SK-N-SH treated with all-trans-retinoic acid at 6 μM for 48 hours (cell line): Measurements from ENCODE around the gene OR56B4.
"Not testable (repeated sequence)": the region's sequence is repeated elsewhere in the genome, so short reads cannot be mapped to it uniquely, and the experiment has no call there.

Source experiments
- ATAC-seq: fragments of 200-7000 bp; cut with Tn5 transposase; 3 replicates; pipeline ENCODE4 v1.9.1; 2020; ENCODE audit warnings: mild to moderate bottlenecking, moderate library complexity
- ARNTL ChIP-seq: fragments of 450-650 bp; formaldehyde crosslinking; IDR thresholded peaks from 2 replicates; pipeline ENCODE4 v1.5.0; 2020; ENCODE audit warnings: low read depth, mild to moderate bottlenecking, moderate library complexity, borderline replicate concordance
- BACH2 ChIP-seq: fragments of 250-450 bp; sonication (Bioruptor Pico); IDR thresholded peaks from 2 replicates; pipeline ENCODE4 v1.9.0; 2021; ENCODE audit warnings: mild to moderate bottlenecking, borderline replicate concordance
- CSDC2 ChIP-seq: fragments of 250-450 bp; sonication (Bioruptor Pico); IDR thresholded peaks from 2 replicates; pipeline ENCODE4 v1.5.0; 2020; ENCODE audit warnings: mild to moderate bottlenecking, moderate library complexity
- ESRRG ChIP-seq: fragments of 250-450 bp; sonication (Bioruptor Pico); IDR thresholded peaks from 2 replicates; pipeline ENCODE4 v1.6.1; 2021; ENCODE audit warnings: mild to moderate bottlenecking
- GLIS3 ChIP-seq: fragments of 250-450 bp; sonication (Bioruptor Pico); IDR thresholded peaks from 2 replicates; pipeline ENCODE4 v1.5.0; 2020; ENCODE audit warnings: mild to moderate bottlenecking, moderate library complexity
- ISL1 ChIP-seq: fragments of 250-450 bp; sonication (Bioruptor Pico); IDR thresholded peaks from 2 replicates; pipeline ENCODE4 v2.1.2; 2022; ENCODE audit warnings: mild to moderate bottlenecking, moderate library complexity
- OSR1 ChIP-seq: fragments of 250-450 bp; sonication (Bioruptor Pico); IDR thresholded peaks from 2 replicates; pipeline ENCODE4 v1.8.0; 2022; ENCODE audit warnings: moderate library complexity, mild to moderate bottlenecking, inconsistent platforms
- PATZ1 ChIP-seq: fragments of 250-450 bp; sonication (Bioruptor Pico); IDR thresholded peaks from 2 replicates; pipeline ENCODE4 v1.8.0; 2020; ENCODE audit warnings: mild to moderate bottlenecking, moderate library complexity, borderline replicate concordance
- POU6F1 ChIP-seq: fragments of 250-450 bp; sonication (Bioruptor Pico); IDR thresholded peaks from 2 replicates; pipeline ENCODE4 v1.8.0; 2021; ENCODE audit warnings: low read depth, mild to moderate bottlenecking, moderate library complexity, borderline replicate concordance
- PPARA ChIP-seq: fragments of 250-450 bp; sonication (Bioruptor Pico); IDR thresholded peaks from 2 replicates; pipeline ENCODE4 v1.5.0; 2020; ENCODE audit warnings: mild to moderate bottlenecking, borderline replicate concordance
- SNAI2 ChIP-seq: fragments of 250-450 bp; sonication (Bioruptor Pico); IDR thresholded peaks from 2 replicates; pipeline ENCODE4 v1.5.0; 2020; ENCODE audit warnings: mild to moderate bottlenecking, moderate library complexity
- TCF4 ChIP-seq: fragments of 250-450 bp; sonication (Bioruptor Pico); IDR thresholded peaks from 2 replicates; pipeline ENCODE4 v1.8.0; 2021; ENCODE audit warnings: mild to moderate bottlenecking, moderate library complexity, borderline replicate concordance
- TOX ChIP-seq: fragments of 250-450 bp; sonication (Bioruptor Pico); IDR thresholded peaks from 2 replicates; pipeline ENCODE4 v1.8.0; 2021; ENCODE audit warnings: mild to moderate bottlenecking, moderate library complexity, borderline replicate concordance
- ZC3H10 ChIP-seq: fragments of 250-450 bp; sonication (Bioruptor Pico); IDR thresholded peaks from 2 replicates; pipeline ENCODE4 v1.5.1; 2021; ENCODE audit warnings: mild to moderate bottlenecking, moderate library complexity
- ZFP3 ChIP-seq: fragments of 250-450 bp; sonication (Bioruptor Pico); IDR thresholded peaks from 2 replicates; pipeline ENCODE4 v1.5.0; 2020; ENCODE audit warnings: mild to moderate bottlenecking, moderate library complexity
- ZFP30 ChIP-seq: fragments of 450-650 bp; formaldehyde crosslinking; IDR thresholded peaks from 2 replicates; pipeline ENCODE4 v1.5.0; 2022; ENCODE audit warnings: mild to moderate bottlenecking, moderate library complexity
- ZNF565 ChIP-seq: fragments of 450-650 bp; formaldehyde crosslinking; conservative IDR thresholded peaks from 2 replicates; pipeline ENCODE4 v1.5.0; 2020; ENCODE audit warnings: low read depth, mild to moderate bottlenecking, moderate library complexity
- ZNF70 ChIP-seq: fragments of 450-650 bp; formaldehyde crosslinking; IDR thresholded peaks from 2 replicates; pipeline ENCODE4 v1.5.0; 2020; ENCODE audit warnings: mild to moderate bottlenecking, moderate library complexity
- ZNF8 ChIP-seq: fragments of 450-650 bp; formaldehyde crosslinking; IDR thresholded peaks from 2 replicates; pipeline ENCODE4 v1.5.0; 2020; ENCODE audit warnings: mild to moderate bottlenecking, moderate library complexity
- TF ChIP-seq, protein P1 (sequence below): fragments of 250-450 bp; sonication (Bioruptor Pico); IDR thresholded peaks from 2 replicates; pipeline ENCODE4 v1.5.1; 2020; ENCODE audit warnings: low read depth, mild to moderate bottlenecking, moderate library complexity
- TF ChIP-seq, protein P2 (sequence below): fragments of 250-450 bp; sonication (Bioruptor Pico); IDR thresholded peaks from 2 replicates; pipeline ENCODE4 v1.5.0; 2020; ENCODE audit warnings: mild to moderate bottlenecking, moderate library complexity
- TF ChIP-seq, protein P3 (sequence below): fragments of 250-450 bp; sonication (Bioruptor Pico); IDR thresholded peaks from 2 replicates; pipeline ENCODE4 v1.5.1; 2021; ENCODE audit warnings: mild to moderate bottlenecking, moderate library complexity

OR56B4 gene

DNA sequence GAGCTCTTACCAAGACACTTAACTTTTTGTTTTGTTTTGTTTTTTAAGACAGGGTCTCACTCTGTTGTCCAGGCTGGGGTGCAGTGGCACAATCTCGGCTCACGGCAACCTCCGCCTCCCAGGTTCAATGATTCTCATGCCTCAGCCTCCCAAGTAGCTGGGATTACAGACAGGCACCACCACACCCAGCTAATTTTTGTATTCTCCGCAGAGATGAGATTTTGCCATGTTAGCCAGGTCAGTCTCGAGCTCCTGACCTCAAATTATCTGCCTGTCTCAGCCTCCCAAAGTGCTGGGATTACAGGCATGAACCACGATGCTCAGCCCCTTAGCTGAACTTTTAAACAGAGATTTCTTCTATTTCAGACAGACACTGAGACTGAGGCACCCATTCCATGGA is at the start of gene OR56B4:
Gene OR56B4 (plus strand): TSS at position 301 of the 400 bp plus-strand sequence. CDS start 95 bp downstream, at position 396.
- ATAC-seq: not testable (repeated sequence)

DNA sequence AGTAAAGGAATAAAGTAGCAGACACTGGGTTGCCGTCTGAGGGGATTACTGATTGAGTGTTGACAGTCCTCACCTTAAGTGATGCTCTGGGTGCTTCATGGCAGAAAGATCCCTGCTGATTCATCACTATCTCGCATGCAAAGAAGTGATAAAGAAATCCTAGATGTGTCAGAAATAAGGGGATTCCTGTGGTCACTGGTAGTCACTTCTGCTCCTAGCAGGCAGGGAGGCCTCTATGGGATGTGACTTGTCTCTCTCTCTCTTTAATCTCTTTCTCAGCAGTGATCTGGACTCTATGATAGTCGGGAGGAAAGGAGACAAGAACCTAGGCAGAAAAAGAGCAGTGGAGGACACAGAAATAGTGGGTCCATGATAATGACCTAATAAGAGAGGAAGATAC is 46.0 kb upstream of the OR56B4 start:
- TF ChIP-seq PATZ1 (CRISPR knock-in tag) (no peak), PPARA (CRISPR knock-in tag) (no peak), GLIS3 (CRISPR knock-in tag) (no peak), OSR1 (CRISPR knock-in tag) (no peak), ZFP3 (CRISPR knock-in tag) (no peak)
- ATAC-seq: no peak

DNA sequence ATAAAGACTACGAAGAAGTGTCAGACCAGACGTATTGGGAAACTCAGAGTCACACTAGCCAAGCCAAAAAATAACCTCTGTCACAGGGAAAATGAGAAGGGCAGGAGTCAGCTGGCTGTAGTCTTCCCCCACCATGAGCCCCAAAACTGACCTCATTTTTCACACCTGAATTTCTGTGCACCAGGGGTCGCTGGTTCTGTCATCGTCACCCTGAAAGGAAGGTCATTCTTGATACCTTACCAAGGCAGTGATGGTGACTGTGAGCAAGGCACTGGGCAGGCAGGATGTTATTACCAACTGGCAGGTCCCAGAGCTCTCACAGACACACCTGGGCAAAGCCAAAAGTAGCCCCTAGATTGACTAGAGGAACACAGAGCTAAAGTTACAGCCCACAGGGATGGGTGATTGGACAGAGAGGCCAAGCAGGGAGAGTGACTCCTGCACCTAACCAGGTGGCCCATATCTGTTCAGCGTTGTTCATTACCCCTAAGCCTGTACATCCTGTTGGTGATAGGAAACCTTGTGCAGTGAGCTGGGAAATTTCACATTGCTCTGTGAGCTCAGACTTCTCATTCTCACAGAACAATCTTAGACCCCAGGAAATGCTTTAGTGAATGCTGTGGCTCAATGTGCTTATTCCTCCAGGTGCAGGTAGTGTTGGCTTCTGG is 44.7 kb upstream of the OR56B4 start:
- TF ChIP-seq ZNF70 (CRISPR knock-in tag) (no peak), PPARA (CRISPR knock-in tag) (no peak), CSDC2 (no peak), BACH2 (CRISPR knock-in tag) (no peak), POU6F1 (CRISPR knock-in tag) (no peak), ARNTL (CRISPR knock-in tag) (no peak), ZNF565 (CRISPR knock-in tag) (no peak), TOX (CRISPR knock-in tag) (no peak), ZFP30 (CRISPR knock-in tag) (no peak), ZC3H10 (CRISPR knock-in tag) (no peak), GLIS3 (CRISPR knock-in tag) (no peak), ZNF8 (CRISPR knock-in tag) (no peak), ISL1 (CRISPR knock-in tag) (no peak), TCF4 (CRISPR knock-in tag) (no peak), ESRRG (CRISPR knock-in tag) (no peak), PATZ1 (CRISPR knock-in tag) (no peak), SNAI2 (CRISPR knock-in tag) (no peak)
- TF ChIP-seq, protein P1, sequence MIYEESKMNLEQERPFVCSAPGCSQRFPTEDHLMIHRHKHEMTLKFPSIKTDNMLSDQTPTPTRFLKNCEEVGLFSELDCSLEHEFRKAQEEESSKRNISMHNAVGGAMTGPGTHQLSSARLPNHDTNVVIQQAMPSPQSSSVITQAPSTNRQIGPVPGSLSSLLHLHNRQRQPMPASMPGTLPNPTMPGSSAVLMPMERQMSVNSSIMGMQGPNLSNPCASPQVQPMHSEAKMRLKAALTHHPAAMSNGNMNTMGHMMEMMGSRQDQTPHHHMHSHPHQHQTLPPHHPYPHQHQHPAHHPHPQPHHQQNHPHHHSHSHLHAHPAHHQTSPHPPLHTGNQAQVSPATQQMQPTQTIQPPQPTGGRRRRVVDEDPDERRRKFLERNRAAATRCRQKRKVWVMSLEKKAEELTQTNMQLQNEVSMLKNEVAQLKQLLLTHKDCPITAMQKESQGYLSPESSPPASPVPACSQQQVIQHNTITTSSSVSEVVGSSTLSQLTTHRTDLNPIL: no peak
- TF ChIP-seq, protein P2, sequence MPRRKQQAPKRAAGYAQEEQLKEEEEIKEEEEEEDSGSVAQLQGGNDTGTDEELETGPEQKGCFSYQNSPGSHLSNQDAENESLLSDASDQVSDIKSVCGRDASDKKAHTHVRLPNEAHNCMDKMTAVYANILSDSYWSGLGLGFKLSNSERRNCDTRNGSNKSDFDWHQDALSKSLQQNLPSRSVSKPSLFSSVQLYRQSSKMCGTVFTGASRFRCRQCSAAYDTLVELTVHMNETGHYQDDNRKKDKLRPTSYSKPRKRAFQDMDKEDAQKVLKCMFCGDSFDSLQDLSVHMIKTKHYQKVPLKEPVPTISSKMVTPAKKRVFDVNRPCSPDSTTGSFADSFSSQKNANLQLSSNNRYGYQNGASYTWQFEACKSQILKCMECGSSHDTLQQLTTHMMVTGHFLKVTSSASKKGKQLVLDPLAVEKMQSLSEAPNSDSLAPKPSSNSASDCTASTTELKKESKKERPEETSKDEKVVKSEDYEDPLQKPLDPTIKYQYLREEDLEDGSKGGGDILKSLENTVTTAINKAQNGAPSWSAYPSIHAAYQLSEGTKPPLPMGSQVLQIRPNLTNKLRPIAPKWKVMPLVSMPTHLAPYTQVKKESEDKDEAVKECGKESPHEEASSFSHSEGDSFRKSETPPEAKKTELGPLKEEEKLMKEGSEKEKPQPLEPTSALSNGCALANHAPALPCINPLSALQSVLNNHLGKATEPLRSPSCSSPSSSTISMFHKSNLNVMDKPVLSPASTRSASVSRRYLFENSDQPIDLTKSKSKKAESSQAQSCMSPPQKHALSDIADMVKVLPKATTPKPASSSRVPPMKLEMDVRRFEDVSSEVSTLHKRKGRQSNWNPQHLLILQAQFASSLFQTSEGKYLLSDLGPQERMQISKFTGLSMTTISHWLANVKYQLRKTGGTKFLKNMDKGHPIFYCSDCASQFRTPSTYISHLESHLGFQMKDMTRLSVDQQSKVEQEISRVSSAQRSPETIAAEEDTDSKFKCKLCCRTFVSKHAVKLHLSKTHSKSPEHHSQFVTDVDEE (CRISPR knock-in tag): no peak
- TF ChIP-seq, protein P3, sequence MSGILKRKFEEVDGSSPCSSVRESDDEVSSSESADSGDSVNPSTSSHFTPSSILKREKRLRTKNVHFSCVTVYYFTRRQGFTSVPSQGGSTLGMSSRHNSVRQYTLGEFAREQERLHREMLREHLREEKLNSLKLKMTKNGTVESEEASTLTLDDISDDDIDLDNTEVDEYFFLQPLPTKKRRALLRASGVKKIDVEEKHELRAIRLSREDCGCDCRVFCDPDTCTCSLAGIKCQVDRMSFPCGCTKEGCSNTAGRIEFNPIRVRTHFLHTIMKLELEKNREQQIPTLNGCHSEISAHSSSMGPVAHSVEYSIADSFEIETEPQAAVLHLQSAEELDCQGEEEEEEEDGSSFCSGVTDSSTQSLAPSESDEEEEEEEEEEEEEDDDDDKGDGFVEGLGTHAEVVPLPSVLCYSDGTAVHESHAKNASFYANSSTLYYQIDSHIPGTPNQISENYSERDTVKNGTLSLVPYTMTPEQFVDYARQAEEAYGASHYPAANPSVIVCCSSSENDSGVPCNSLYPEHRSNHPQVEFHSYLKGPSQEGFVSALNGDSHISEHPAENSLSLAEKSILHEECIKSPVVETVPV: no peak
- ATAC-seq: no peak
